ENCODE results near the gene DLL3. TPM values are rescaled to one million over a fixed set of nuclear protein-coding genes. Genes with fewer than 3 reads are reported as not detected.

Gene DLL3
- total and polyA plus RNA-seq, 2 experiments from 2014 or later = 9.8 to 15.6 TPM

DNA sequence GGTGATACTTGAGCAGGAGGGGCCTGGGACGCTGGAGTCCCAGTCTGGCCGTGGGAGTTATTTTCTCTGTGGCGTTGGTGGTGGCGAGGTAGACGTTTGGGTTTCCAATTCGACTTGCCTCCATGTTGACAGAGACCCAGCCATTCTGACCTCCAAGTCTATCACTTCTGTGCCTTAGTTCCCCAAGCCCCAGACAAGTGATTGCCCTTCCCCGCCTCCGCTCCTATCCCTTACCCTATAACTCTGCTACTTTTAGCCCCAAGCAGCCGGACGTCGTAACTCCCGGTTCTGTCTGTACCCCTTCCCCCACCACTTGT lies 17.6 kb upstream of the DLL3 start (continued):
- TF ChIP-seq, protein P1, sequence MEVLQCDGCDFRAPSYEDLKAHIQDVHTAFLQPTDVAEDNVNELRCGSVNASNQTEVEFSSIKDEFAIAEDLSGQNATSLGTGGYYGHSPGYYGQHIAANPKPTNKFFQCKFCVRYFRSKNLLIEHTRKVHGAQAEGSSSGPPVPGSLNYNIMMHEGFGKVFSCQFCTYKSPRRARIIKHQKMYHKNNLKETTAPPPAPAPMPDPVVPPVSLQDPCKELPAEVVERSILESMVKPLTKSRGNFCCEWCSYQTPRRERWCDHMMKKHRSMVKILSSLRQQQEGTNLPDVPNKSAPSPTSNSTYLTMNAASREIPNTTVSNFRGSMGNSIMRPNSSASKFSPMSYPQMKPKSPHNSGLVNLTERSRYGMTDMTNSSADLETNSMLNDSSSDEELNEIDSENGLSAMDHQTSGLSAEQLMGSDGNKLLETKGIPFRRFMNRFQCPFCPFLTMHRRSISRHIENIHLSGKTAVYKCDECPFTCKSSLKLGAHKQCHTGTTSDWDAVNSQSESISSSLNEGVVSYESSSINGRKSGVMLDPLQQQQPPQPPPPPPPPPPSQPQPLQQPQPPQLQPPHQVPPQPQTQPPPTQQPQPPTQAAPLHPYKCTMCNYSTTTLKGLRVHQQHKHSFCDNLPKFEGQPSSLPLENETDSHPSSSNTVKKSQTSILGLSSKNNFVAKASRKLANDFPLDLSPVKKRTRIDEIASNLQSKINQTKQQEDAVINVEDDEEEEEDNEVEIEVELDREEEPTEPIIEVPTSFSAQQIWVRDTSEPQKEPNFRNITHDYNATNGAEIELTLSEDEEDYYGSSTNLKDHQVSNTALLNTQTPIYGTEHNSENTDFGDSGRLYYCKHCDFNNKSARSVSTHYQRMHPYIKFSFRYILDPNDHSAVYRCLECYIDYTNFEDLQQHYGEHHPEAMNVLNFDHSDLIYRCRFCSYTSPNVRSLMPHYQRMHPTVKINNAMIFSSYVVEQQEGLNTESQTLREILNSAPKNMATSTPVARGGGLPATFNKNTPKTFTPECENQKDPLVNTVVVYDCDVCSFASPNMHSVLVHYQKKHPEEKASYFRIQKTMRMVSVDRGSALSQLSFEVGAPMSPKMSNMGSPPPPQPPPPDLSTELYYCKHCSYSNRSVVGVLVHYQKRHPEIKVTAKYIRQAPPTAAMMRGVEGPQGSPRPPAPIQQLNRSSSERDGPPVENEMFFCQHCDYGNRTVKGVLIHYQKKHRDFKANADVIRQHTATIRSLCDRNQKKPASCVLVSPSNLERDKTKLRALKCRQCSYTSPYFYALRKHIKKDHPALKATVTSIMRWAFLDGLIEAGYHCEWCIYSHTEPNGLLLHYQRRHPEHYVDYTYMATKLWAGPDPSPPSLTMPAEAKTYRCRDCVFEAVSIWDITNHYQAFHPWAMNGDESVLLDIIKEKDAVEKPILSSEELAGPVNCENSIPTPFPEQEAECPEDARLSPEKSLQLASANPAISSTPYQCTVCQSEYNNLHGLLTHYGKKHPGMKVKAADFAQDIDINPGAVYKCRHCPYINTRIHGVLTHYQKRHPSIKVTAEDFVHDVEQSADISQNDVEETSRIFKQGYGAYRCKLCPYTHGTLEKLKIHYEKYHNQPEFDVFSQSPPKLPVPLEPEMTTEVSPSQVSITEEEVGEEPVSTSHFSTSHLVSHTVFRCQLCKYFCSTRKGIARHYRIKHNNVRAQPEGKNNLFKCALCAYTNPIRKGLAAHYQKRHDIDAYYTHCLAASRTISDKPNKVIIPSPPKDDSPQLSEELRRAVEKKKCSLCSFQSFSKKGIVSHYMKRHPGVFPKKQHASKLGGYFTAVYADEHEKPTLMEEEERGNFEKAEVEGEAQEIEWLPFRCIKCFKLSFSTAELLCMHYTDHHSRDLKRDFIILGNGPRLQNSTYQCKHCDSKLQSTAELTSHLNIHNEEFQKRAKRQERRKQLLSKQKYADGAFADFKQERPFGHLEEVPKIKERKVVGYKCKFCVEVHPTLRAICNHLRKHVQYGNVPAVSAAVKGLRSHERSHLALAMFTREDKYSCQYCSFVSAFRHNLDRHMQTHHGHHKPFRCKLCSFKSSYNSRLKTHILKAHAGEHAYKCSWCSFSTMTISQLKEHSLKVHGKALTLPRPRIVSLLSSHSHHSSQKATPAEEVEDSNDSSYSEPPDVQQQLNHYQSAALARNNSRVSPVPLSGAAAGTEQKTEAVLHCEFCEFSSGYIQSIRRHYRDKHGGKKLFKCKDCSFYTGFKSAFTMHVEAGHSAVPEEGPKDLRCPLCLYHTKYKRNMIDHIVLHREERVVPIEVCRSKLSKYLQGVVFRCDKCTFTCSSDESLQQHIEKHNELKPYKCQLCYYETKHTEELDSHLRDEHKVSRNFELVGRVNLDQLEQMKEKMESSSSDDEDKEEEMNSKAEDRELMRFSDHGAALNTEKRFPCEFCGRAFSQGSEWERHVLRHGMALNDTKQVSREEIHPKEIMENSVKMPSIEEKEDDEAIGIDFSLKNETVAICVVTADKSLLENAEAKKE (CRISPR knock-in tag; IDR thresholded peaks at IDR 0.05) = no peak
- TF ChIP-seq, protein P2, sequence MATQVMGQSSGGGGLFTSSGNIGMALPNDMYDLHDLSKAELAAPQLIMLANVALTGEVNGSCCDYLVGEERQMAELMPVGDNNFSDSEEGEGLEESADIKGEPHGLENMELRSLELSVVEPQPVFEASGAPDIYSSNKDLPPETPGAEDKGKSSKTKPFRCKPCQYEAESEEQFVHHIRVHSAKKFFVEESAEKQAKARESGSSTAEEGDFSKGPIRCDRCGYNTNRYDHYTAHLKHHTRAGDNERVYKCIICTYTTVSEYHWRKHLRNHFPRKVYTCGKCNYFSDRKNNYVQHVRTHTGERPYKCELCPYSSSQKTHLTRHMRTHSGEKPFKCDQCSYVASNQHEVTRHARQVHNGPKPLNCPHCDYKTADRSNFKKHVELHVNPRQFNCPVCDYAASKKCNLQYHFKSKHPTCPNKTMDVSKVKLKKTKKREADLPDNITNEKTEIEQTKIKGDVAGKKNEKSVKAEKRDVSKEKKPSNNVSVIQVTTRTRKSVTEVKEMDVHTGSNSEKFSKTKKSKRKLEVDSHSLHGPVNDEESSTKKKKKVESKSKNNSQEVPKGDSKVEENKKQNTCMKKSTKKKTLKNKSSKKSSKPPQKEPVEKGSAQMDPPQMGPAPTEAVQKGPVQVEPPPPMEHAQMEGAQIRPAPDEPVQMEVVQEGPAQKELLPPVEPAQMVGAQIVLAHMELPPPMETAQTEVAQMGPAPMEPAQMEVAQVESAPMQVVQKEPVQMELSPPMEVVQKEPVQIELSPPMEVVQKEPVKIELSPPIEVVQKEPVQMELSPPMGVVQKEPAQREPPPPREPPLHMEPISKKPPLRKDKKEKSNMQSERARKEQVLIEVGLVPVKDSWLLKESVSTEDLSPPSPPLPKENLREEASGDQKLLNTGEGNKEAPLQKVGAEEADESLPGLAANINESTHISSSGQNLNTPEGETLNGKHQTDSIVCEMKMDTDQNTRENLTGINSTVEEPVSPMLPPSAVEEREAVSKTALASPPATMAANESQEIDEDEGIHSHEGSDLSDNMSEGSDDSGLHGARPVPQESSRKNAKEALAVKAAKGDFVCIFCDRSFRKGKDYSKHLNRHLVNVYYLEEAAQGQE (IDR thresholded peaks at IDR 0.05; ENCODE audit: unreplicated experiment) = no peak
- no peak for TF ChIP-seq EZH2 (IDR thresholded peaks at IDR 0.05; ENCODE audit: low read depth, unreplicated experiment)
- TF ChIP-seq, protein P3, sequence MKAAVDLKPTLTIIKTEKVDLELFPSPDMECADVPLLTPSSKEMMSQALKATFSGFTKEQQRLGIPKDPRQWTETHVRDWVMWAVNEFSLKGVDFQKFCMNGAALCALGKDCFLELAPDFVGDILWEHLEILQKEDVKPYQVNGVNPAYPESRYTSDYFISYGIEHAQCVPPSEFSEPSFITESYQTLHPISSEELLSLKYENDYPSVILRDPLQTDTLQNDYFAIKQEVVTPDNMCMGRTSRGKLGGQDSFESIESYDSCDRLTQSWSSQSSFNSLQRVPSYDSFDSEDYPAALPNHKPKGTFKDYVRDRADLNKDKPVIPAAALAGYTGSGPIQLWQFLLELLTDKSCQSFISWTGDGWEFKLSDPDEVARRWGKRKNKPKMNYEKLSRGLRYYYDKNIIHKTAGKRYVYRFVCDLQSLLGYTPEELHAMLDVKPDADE (IDR thresholded peaks at IDR 0.05) = no peak
- no peak for TF ChIP-seq STAT1 (IDR thresholded peaks at IDR 0.05; ENCODE audit: unreplicated experiment)
- TF ChIP-seq EZH2phosphoT487 (IDR thresholded peaks at IDR 0.05; ENCODE audit: unreplicated experiment) = no peak
